Heart left ventricle (tissue), 16 donors: ENCODE data around the gene CCDC191. TPM values are rescaled to one million over a fixed set of nuclear protein-coding genes. Genes with fewer than 3 reads are reported as not detected.

Experiments used
- ATAC-seq, 4 donors: fragments of 200-7000 bp; cut with Tn5 transposase; one replicate each; pipeline ENCODE4 v1.9.1; 2020 to 2022; ENCODE audit warnings: moderate library complexity in 4 of 4, mild to moderate bottlenecking in 3 of 4, moderate number of reproducible peaks in 1 of 4
- DNase-seq, 5 donors: peaks; one replicate each; pipeline ENCODE4 v3.0.0-alpha.2; 2020
- H3K27ac ChIP-seq, 12 donors: fragments of 200-600 bp; sonication (generic) in 4 of 12; one replicate each; pipeline versions ENCODE4 v1.5.0 to v1.8.0; 2016 to 2022; ENCODE audit warnings: mild to moderate bottlenecking in 2 of 12
- H3K27me3 ChIP-seq, 9 donors: fragments of 200-600 bp; sonication (generic) in 2 of 9; one replicate each; pipeline versions ENCODE4 v1.5.1 to v1.8.0; 2016 to 2022; ENCODE audit warnings: mild to moderate bottlenecking in 3 of 9
- H3K36me3 ChIP-seq, 9 donors: fragments of 200-600 bp; sonication (generic) in 2 of 9; one replicate each; pipeline versions ENCODE4 v1.5.0 to v1.8.0; 2018 to 2022; ENCODE audit warnings: mild to moderate bottlenecking in 2 of 9
- H3K4me1 ChIP-seq, 12 donors: fragments of 200-600 bp; sonication (generic) in 4 of 12; one replicate each; pipeline versions ENCODE4 v1.5.0 to v1.8.0; 2016 to 2022; ENCODE audit warnings: mild to moderate bottlenecking in 3 of 12
- H3K4me3 ChIP-seq, 12 donors: fragments of 200-600 bp; sonication (generic) in 4 of 12; one replicate each; pipeline versions ENCODE4 v1.5.0 to v1.8.0; 2017 to 2022; ENCODE audit warnings: mild to moderate bottlenecking in 9 of 12, moderate library complexity in 4 of 12
- H3K9me3 ChIP-seq, 12 donors: fragments of 200-600 bp; sonication (generic) in 4 of 12; one replicate each; pipeline versions ENCODE4 v1.5.0 to v1.8.0; 2016 to 2022; ENCODE audit warnings: mild to moderate bottlenecking in 1 of 12
- CTCF ChIP-seq, 12 donors: fragments of 200-600 bp; sonication (generic) in 4 of 12; IDR thresholded peaks; one replicate each; pipeline versions ENCODE4 v1.5.0 to v1.8.0; 2018 to 2022; ENCODE audit warnings: antibody characterized with exemption in 12 of 12, mild to moderate bottlenecking in 5 of 12
- POLR2A ChIP-seq, 2 donors: fragments of 450-650 bp; IDR thresholded peaks; one replicate each; pipeline ENCODE4 v1.6.1; 2017; ENCODE audit warnings: antibody characterized with exemption in 2 of 2, mild to moderate bottlenecking in 2 of 2, moderate library complexity in 2 of 2
- WGBS, 4 donors: extraction: QIAGEN DNeasy Blood & Tissue Kit in 2 of 4; methylation state at CpG; one replicate each; pipeline versions ENCODE4 v1.1.5 to v1.1.7; 2013 to 2018; 5-methylcytosine and 5-hydroxymethylcytosine counted together
- intact Hi-C, 10 donors: fragments of 100-400 bp; cut with DNase I; formaldehyde crosslinking; loops; one replicate each; pipeline versions ENCODE4 v1.11.1 to v1.14.2; 2022
- polyA plus RNA-seq, 2 donors: library from polyadenylated mRNA; stranded (reverse); fragments of 200-250 nt; gene quantifications; one replicate each; pipeline ENCODE4 v1.2.3, GENCODE V29; 2013
- total RNA-seq, 9 donors: library from RNA; depleted of rRNA in 2 of 9; stranded (reverse); fragments of >200 nt in 2 of 9; fragmentation: NEBNext Ultra II Directional in 3 of 9; extraction: Animal tissue kit (Norgen Biotek cat#: 25700) in 3 of 9; gene quantifications; one replicate each; pipeline versions ENCODE4 v1.1.0 to v1.2.4, GENCODE V29; 2016 to 2023
- donor health status: ischemic (EF 13 %, LVEDD 7.1; RV severe dilation, severe dysfunction).
- donor health status: healthy with polysubstance abuse.
- donor health status: DM: no; HTN: yes; CAD: no.
- donor health status: DM: no; HTN: no; CAD: no.
- donor health status: ischemic (EF 25% LVEDD 6.9; RV normal size, moderate dysfunction).
- donor health status: ischemic (EF 25% LVEDD 5.7; RV mildly dilated, moderate dysfunction).
- donor health status: healthy.
- donor health status: DM: yes; HTN: yes; CAD: no.
- donor health status: ischemic (EF 35%, LVEDD 5.7; RV mildly dilated, moderate dysfunction).
- donor health status: nonischemic (EF 11% LVEDD 7.7; RV severe dilation, severe dysfunction).
- donor health status: DM: yes; HTN: yes; CAD: no.
- donor health status: PGD.
- donor health status: ischemic (EF 29% LVEDD 5.4; RV normal size, mild dysfunction).
- donor health status: nonischemic (EF 23%, LVEDD 6.1; RV moderate dilation, normal function).

Gene CCDC191
- total and polyA plus RNA-seq, 11 donors, result 0.38 to 3.2 (median 1.0) TPM

GRCh38 chr3:114078126-114078525 lies 21.8 kb upstream of the CCDC191 start:
- no peak overlapping the region for H3K4me3 ChIP-seq
- ATAC-seq, result no peak
- H3K36me3 ChIP-seq, result peaks cover 0 to 98% (median 93%) of the 10 kb centered on the region in 9 donors

GRCh38 chr3:114076711-114077110 lies 20.4 kb upstream of the CCDC191 start:
- Histone ChIP-seq H3K27me3 (no peaks in the 10 kb centered on the region), H3K9me3 (no peaks in the 10 kb centered on the region), H3K36me3 (peaks cover 0 to 100% (median 95%) of the 10 kb centered on the region in 9 donors), H3K27ac (no peak overlapping the region), H3K4me1 (peaks cover 0 to 7% (median 0%) of the 10 kb centered on the region in 12 donors), H3K4me3 (no peak overlapping the region)
- TF ChIP-seq CTCF (IDR thresholded peaks at IDR 0.05) (no peak), POLR2A (IDR thresholded peaks at IDR 0.05) (no peak)
- WGBS, 4 donors, result 74 to 93% (median 86%) methylated on average over 6 of the region's 6 CpGs
- intact Hi-C loops, result loop anchor here in 1 of 10 donors (10.0 kb wide), 1 partner anchor 78 kb away; no protein-coding TSS in a partner anchor
- no peak for ATAC-seq
- DNase-seq, result no peak

More at GRCh38 chr3:114078126-114078525, 21.8 kb upstream of the CCDC191 start:
- no peak for DNase-seq
- H3K9me3 ChIP-seq, result no peaks in the 10 kb centered on the region
- intact Hi-C loops, result loop anchor here in 2 of 10 donors (2.0 to 10.0 kb wide), 2 partner anchors 75 to 77 kb away; no protein-coding TSS in a partner anchor
- H3K27me3 ChIP-seq, result no peaks in the 10 kb centered on the region
- H3K27ac ChIP-seq, result no peak overlapping the region
- TF ChIP-seq CTCF (IDR thresholded peaks at IDR 0.05) (no peak), POLR2A (IDR thresholded peaks at IDR 0.05) (no peak)
- peaks cover 0 to 7% (median 0%) of the 10 kb centered on the region in 12 donors for H3K4me1 ChIP-seq

GRCh38 chr3:114071786-114072185 lies 15.5 kb upstream of the CCDC191 start:
- Histone ChIP-seq H3K27ac (no peak overlapping the region), H3K27me3 (no peaks in the 10 kb centered on the region), H3K36me3 (peaks cover 0 to 97% (median 88%) of the 10 kb centered on the region in 9 donors), H3K4me3 (no peak overlapping the region), H3K9me3 (no peaks in the 10 kb centered on the region), H3K4me1 (no peaks in the 10 kb centered on the region)
- TF ChIP-seq POLR2A (IDR thresholded peaks at IDR 0.05), result no peak
- ATAC-seq (no peak), DNase-seq (no peak)
- 37 to 48% (median 39%) methylated on average over 1 of the region's 1 CpG for whole genome bisulfite sequencing, 4 donors
- intact Hi-C loops, result loop anchor here in 1 of 10 donors (10.0 kb wide), 1 partner anchor 83 kb away; no protein-coding TSS in a partner anchor

GRCh38 chr3:114068336-114068735 lies 12.0 kb upstream of the CCDC191 start:
- H3K36me3 ChIP-seq, result peaks cover 0 to 88% (median 72%) of the 10 kb centered on the region in 9 donors
- no peak for ATAC-seq

More at GRCh38 chr3:114068336-114068735, 12.0 kb upstream of the CCDC191 start:
- DNase-seq, result no peak
- intact Hi-C loops, result no loop called here
- TF ChIP-seq POLR2A (IDR thresholded peaks at IDR 0.05), result no peak
- no peak for TF ChIP-seq CTCF (IDR thresholded peaks at IDR 0.05)
- H3K4me3 ChIP-seq, result no peak overlapping the region
- no peak overlapping the region for H3K27ac ChIP-seq
- H3K4me1 ChIP-seq, result no peaks in the 10 kb centered on the region
- H3K9me3 ChIP-seq, result no peaks in the 10 kb centered on the region
- no peaks in the 10 kb centered on the region for H3K27me3 ChIP-seq
- WGBS, 4 donors, result 94 to 97% (median 96%) methylated on average over 4 of the region's 4 CpGs
